OCI-LY7 (cell line): ENCODE results near the gene SSPN.

ENCODE experiments used
- CTCF ChIP-seq: fragments of 200-600 bp; sonication (generic); conservative IDR thresholded peaks from 2 replicates; pipeline ENCODE4 v1.5.1; 2014; ENCODE audit warnings: mild to moderate bottlenecking, antibody characterized with exemption, low read length, moderate library complexity, mixed read lengths
- EZH2phosphoT487 ChIP-seq: fragments of 200-600 bp; sonication (generic); IDR thresholded peaks from 2 replicates; pipeline ENCODE4 v1.6.1; 2018; ENCODE audit warnings: low read depth, borderline replicate concordance, mild to moderate bottlenecking, mixed run types, antibody characterized with exemption, low read length, moderate library complexity, mixed read lengths

GRCh38 chr12:26214121-26214520 lies 18.7 kb downstream of the SSPN start:
- no peak for TF ChIP-seq CTCF
- TF ChIP-seq EZH2phosphoT487 = no peak
